Measurements from ENCODE around the gene PARPBP.

DNA sequence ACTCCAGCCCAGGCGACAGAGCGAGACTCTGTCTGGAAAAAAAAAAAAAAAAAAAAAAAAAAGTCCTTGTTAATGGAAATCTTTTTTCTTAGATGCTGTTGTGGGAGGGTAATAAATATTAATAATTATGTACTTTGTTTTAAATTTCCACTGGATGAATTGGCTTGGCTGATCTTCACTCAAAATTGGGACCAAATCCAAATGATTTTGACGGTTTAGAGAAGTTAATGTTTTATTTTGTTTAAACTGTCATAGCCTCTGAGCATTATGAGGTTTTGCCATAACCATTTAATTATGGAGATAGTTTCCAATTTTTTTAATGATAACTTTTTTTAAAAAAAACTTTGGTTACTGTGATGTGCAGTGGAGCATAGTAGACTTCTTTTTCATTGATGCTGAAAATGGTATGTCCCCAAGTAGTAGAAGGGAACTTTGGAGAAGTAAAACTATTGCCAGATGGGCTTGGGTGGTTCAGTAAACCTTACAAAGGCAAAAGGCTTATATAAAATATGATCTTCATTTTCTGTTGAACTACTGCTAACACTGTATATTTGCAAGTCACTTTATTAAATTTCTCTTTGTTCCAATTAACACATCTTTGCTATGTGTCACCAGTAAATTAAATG, 81.6 kb downstream of the PARPBP start:
- TF ChIP-seq FOXM1 (IDR thresholded peaks at IDR 0.05; ENCODE audit: borderline replicate concordance) (no peak), FOXA1 (IDR thresholded peaks at IDR 0.05) (no peak), LEF1 (IDR thresholded peaks at IDR 0.05; ENCODE audit: borderline replicate concordance) (no peak), CTBP1 (IDR thresholded peaks at IDR 0.05; ENCODE audit: borderline replicate concordance) (no peak), SP1 (IDR thresholded peaks at IDR 0.05) (no peak), ZNF384 (IDR thresholded peaks at IDR 0.05) (no peak)
- TF ChIP-seq, protein P1, sequence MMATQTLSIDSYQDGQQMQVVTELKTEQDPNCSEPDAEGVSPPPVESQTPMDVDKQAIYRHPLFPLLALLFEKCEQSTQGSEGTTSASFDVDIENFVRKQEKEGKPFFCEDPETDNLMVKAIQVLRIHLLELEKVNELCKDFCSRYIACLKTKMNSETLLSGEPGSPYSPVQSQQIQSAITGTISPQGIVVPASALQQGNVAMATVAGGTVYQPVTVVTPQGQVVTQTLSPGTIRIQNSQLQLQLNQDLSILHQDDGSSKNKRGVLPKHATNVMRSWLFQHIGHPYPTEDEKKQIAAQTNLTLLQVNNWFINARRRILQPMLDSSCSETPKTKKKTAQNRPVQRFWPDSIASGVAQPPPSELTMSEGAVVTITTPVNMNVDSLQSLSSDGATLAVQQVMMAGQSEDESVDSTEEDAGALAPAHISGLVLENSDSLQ (IDR thresholded peaks at IDR 0.05), result no peak

Measured in HEK293T (cell line).